HG03196 (cell line): ENCODE measurements around the gene PMM2.
"Not testable (repeated sequence)": the region's sequence is repeated elsewhere in the genome, so short reads cannot be mapped to it uniquely, and the experiment has no call there.

Source experiments
- ATAC-seq: cut with Tn5 transposase; IDR thresholded peaks from one replicate; pipeline ENCODE4 v1.9.1; 2021; ENCODE audit not compliant: unreplicated experiment

The PMM2 gene

DNA sequence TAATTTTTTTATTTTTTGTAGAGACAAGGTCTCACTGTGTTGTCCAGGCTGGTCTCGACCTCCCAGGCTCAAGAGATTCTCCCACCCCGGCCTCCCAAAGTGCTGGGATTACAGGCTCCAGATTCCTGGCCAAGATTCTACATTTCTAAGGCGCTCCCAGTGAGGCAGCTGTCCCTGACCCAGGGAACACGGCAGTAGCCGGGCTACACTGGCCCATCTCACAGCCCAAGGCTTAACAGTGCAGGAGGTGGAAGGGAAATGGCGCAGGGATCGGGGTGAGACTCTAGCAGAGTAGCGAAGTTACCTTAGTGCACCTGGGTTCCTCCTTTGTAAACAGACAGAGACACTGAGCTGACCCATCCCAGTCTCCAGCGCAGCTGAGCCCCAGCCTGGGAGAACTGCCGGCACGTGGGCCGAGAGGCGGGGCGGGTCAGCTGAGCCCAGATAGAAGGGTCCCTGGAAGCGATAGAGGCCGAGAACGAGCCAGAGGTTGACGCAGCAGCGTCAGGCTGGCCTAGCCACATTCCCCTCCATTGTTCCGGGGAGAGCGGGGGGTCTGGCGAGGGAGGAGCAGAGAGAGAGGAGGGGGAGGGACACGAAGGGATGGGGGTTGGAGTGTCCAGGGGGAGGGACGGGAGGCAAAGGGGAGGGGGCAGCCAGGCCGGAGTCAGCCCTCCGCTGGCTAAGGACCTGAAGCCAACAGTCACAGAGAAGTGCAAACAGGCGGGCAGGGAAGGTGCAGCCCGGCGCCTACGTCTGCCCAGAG lies 68.7 kb downstream of the PMM2 start:
- ATAC-seq = no peak

DNA sequence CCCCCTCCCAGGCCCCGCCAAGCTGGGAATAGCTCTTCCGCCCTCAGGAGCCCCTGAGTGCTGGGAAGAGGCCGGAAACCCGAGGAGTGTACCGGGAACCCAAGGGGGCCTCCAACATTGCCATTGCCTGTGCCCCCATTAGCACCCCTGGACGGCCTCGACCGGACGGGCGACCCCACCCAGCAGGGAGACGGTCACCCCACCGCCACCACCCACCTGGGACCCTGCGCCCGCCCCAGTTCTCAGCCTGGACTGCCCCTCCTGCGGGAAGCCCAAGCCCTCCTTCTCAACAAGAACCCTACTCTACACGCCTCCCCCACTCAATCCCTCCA lies 69.2 kb downstream of the PMM2 start:
- no peak for ATAC-seq

DNA sequence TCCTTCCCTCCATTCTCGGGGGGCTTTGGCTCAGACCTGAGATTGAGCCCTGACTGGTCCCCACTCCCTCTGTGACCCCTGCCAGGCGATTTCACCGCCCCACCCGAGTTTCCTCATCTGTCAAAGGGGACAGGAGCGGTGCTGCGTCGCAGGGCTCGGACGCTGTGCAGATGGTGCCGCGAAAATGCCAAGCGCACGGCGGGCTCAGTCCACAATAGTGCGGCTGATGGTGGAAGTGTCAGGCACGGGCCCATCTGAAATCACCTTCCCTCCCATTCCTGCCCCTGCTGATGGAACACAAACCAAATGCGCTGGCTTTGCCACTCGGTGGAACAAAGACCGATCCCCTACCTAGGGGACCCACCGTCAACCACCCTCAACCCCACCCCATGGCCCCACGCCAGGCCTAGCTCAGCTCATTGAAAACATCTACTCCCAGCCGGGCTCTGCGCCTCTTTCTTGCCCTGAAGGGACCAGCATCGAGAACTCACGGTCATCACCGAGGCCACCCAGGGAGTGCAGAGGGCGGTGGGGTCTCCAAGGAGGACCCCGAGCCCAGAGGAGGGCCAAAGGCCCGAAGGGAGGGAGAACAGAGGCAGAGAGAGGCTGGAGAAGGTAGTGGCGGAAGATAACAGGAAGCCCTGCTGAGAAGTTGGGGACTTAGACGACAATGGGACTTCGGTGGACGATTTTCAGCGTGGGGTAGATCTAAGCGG lies 69.7 kb downstream of the PMM2 start:
- ATAC-seq = no peak

DNA sequence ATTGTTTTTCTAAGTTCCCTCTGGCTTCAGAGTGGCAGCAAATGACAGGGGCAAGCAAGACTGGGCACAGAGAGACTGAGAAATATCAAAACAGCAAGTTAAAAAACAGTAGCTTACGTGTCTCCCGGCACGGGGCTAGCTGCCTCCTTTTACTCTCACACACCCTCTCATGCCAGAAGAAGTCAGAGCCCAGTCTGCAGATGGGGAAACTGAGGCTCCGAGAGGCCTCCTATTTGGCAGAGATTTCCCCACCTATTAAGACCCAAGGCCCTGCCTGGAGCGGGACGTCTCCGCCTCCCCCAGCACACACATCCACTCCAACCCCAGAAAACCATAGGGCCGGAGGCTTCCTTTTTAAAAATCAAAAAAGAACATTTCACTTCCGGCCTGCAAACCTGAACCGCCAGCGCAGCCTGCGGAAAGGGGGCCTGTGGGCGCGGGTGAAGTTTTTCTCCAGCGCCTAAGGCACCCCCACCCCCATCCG lies 70.3 kb downstream of the PMM2 start:
- ATAC-seq = no peak

DNA sequence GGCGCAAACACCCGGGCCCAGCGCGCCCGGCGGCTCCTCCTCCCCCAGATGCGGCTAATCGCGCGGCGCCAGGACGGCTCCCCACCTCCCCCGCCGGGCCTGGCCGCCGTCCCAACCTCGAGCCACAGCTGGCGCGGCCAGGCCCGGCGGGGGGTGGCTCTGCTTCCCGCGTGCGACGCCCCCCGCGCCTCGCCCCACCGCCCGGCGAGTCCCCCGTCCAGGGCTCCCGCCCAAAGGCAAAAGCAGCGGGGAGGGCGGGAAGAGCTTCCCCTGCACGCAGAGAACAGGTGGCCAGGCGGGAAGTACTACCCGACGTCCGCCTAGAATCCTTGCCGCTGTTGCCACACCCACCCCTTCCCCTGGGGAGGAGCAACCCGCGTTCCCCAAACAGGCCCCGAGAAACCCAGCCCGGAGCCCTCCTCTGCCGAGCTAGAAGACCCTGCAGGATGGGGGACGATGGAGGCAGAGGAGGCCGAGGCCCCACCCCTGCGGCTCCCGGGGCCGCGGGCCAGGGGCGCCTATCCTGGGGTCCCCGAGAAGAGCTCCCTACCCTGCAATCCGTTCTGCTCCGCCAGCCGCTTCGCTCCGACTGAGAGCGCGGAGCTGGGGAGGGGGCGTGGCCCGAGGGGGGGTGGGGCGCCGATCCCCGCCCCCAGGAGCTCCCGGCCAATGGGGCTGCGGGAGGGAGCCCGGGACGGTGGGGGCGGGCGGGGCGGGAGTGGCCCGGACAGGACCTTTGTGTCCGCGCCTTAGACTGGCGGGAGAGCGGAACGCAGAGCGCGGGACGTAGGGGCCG lies 71.0 kb downstream of the PMM2 start, which contains the start of gene CARHSP1:
Gene CARHSP1 (minus strand): TSS at position 591 of the 796 bp plus-strand sequence. CDS start 9,678 bp downstream, outside the sequence.
- peak; percentile 70 for ATAC-seq

DNA sequence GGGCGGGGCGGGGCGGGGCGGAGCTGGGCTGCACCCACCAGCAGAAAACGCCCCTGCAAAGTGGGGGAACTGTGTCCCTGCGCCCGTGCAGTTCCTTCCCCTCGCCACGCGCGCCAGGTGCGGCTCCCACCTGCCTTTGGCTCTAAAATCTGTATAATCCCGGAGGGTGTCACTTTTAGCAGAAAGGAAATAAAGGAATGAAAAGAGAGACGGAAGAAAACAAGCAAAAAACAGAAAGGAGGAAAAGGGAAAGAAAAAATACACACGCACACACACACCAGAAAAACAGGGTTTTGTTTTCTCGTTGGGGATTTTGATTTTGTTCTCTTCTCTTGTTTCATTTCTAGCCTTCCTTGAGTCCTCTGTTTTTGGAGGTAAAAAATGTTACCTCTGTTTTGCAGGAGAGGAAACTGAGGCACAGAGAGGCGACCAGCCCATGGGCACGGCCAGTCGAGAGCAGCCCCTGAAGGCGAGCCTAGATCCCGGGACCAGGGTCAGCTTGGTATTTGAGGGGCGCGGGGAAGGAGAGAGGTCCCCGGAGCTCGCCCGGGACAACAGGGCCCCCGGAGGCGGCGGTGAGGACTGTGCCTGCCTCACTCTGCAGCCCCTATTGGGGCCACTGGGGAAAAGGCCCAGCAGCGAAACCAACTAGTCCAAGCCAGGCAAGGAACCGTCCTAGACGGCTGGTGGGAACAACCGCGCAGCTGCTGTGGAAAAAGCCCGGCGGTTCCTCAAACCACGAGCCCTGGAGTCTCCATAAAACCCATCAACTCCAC lies 71.8 kb downstream of the PMM2 start:
- ATAC-seq = no peak

DNA sequence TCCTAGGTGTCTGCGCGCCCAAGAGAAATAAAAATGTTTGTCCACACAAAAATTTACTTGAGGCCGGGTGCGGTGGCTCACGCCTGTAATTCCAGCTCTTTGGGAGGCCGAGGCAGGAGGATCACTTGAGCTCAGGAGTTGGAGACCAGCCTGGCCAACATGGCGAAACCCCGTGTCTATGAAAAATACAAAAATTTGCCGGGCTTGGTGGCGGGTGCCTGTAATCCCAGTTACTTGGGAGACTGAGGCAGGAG lies 72.3 kb downstream of the PMM2 start:
- ATAC-seq = not testable (repeated sequence)

DNA sequence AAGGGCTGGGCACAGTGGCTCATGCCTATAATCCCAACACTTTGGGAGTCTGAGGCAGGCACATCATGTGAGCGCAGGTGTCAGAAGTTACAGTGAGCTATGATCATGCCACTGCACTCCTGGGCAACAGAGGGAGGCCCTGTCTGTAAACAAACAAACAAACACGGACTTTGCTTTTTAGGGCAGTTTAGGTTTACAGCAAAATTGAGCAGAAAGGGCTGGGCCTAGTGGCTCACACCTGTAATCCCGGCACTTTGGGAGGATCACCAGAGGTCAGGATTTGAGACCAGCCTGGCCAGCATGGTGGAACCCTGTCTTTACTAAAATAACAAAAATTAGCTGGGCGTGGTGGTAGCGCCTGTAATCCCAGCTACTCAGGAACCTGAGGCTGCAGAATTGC lies 74.4 kb downstream of the PMM2 start:
- no peak for ATAC-seq

DNA sequence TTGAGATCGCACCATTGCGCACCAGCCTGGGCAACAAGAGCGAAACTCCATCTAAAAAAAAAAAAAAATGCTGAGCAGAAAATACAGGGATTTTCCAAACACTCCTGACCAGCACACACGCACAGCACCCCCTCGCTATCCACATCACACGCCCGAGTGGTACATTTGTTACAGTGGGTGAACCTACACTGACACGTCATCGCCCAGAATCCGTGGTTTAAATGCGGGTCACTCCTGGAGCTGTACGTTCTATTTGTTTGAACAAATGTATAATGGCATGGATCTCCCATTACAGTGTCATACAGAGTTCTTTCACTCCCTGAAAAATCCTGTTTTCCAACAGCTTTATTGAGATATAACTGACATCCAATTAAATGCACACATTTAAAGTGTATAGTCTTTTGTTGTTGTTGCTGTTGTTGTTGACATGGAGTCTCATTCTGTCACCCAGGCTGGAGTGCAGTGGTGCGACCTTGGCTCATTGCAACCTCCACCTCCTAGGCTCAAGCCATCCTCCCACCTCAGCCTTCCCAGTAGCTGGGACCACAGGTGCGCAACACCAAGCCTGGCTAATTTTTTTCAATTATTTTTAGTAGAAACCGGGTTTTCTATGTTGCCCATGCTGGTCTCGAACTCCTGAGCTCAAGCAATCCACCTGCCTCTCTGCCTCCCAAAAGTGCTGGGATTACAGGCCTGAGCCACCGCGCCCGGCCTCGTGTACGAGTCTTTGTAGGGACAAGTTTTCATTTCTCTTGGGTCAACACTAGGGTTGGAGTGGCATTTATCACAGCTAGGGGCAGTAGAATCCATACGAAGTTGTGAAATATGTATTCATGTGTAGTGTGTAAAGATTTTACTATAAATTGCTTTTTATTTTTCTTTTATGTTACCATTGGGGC lies 75.6 kb downstream of the PMM2 start:
- ATAC-seq = no peak

DNA sequence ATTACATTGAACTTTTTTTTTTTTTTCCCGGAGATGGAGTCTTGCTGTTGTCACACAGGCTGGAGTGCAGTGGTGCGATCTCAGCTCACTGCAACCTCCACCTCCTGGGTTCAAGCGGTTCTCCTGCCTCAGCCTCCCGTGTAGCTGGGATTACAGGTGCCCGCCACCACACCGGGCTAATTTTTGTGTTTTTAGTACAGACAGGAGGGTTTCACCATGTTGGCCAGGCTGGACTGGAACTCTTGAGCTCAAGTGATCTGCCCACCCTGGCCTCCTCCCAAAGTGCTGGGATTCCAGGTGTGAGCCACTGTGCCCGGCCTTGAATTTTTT lies 76.2 kb downstream of the PMM2 start:
- not testable (repeated sequence) for ATAC-seq

DNA sequence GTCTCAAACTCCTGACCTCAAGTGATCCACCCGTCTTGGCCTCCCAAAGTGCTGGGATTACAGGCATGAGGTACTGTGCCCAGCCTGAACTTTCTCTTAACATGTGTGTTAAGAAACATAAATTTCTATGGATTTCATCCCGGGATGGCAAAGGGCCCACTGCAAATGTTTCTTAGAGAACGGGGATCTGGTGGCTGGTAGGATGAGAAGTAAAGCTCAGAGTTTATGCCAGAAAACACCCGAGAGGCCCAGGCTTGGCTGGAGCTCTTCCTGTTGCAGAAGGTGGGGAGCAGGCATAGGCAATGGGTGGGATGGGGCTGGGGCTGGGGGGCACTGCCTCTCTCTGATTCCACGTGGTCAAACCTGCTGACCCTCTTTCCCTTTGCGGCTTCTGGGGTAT lies 76.7 kb downstream of the PMM2 start:
- ATAC-seq = no peak

DNA sequence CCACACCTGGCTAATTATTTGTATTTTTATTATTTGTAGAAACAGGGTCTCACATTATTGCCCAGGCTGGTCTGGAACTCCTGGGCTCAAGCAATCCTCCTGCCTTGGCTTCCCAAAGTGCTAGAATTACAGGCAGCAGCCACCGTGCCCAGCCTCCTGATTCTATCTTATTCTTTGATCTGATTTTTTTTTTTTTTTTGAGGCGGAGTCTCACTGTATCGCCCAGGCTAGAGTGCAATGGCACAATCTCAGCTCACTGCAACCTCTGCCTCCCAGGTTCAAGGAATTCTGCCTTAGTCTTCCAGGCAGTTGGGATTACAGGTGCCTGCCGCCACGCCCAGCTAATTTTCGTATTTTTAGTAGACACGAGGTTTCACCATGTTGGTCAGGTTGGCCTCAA lies 77.7 kb downstream of the PMM2 start:
- not testable (repeated sequence) for ATAC-seq

DNA sequence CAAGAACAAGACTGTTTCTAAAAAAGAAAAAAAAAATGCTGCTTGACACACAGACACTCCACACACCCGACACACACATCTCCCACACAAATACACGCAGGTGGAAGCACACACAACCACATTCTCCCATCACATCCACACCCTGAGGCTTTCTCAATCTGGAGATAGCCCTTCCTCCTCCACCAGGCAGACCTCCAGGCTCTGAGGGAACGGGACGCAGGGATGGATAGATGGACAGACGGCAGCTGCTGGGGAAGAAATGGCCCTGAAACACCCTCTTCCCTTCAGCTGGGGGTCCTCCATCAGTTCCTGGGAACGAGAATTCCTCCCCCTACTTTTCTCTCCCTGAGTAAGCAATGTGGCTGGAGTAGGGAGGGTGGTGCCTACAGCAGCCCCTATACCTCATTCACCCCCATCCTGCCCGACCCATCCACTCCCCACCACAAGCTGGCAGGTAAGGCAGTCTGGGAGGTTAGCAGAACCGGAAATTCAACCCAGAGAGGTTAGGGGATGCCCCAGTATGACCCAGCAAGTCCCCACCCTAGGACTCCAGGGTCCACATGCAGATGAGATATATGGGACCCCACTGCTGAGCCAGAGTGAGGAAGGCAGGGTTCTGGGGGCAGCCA lies 80.4 kb downstream of the PMM2 start:
- ATAC-seq = no peak

DNA sequence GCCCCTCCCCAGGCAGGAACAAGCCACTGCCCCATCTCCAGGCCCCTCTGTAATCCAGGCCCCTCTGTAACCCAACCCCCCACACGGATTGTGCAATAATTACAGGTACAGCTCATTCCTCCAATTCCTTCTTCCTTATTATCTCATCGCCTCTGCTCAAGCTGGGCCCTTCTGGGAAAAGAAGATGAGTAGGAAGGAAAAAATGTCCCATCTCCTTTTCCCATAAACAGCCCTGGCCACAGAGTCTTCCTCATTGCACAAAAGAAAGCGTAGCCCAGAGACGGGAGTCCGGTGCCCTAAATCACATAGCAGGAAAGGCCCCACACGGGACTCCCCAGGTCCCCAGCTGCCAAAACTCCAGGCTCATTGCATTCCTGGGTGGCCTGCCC lies 80.9 kb downstream of the PMM2 start:
- no peak for ATAC-seq

DNA sequence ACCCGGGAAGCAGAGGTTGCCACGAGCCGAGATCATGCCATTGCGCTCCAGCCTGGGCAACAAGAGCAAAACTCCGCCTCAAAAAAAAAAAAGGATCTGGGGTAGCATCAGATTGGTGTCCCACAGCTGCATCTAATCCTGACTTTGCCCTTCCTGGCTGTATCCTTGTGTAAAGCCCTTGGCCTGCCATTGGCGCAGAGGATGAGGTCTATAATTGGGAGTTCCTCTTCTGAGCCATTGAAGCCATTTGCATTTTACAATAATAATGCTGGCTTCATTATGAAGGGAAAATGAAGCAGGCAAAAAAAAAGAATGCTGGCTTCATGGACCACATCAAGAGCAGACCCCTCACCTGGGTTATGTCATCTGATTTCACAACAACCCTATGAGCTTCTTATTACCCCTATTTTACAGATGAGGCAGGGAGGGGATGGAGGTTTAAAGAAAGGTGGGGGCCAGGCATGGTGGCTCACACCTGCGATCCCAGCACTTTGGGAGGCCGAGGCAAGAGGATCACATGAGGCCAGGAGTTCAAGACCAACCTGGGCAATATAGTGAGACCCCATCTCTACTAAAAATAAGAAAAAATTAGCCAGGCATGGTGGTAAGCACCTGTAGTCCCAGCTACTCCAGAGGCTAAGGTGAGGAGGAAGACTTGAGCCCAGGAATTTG lies 83.3 kb downstream of the PMM2 start:
- ATAC-seq = no peak

DNA sequence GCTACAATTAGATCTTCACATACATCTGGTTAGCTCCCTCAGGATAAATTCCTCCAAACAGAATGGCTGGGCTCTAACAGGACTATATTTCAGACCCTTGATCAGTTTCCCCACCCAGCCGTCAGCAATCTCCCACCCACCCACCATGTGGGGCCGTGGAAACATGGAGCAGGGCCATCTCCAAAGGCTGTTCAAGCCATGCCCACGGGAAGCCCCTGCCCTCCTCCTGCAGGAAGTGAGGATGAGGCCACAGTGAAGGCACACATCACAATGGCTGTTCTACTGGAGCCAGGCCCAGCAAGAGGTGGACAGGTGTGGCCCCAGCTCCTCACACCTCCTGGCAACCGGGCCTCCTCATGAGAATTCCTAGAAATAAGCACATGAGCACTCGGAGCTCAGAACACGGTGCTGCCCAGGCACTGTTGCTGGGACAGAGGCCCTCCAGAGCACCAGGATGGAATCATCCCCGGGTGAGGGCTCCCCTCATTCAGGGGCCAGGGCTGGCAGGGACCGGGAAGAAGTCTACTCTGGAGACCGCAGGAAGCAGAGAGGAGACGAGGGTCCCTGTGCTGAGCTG lies 84.5 kb downstream of the PMM2 start, which contains the start of gene LITAFD:
Gene LITAFD (plus strand): TSS at position 311 of the 577 bp plus-strand sequence. CDS start 2,005 bp downstream, outside the sequence.
- ATAC-seq = no peak

DNA sequence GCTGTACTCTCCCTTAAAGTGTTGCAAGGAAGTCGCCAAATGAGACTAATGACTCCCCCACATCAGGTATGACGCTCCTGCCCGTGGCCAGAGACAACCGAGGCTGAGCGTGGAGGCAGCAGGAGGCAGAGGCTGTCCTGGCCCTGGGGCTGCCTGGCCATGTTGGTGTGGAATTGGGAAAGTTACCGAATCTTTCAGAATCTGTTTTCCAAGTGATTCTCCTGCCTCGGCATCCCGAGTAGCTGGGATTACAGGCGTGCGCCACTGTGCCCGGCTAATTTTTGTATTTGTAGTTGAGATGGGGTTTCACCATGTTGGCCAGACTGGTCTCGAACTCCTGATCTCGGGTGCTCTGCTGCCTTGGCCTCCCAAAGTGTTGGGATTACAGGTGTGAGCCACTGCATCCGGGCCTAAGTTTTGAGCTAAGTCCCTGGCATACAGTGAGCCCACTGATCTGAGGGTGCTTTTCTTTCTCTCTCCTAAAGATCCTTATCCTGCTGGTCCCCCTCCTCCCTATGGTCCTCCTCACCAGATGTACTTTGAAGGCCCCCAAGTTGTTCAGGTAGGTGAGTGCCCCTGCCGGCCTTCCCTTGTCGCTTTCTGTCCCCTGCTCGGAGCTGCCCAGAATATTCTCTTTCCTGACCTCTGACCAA lies 85.2 kb downstream of the PMM2 start:
- no peak for ATAC-seq
